Esophagus squamous epithelium (tissue), 5 donors: ENCODE results near the gene FGGY. TPM values are rescaled to one million over a fixed set of nuclear protein-coding genes. Genes with fewer than 3 reads are reported as not detected.
"Not testable (repeated sequence)": the region's sequence is repeated elsewhere in the genome, so short reads cannot be mapped to it uniquely, and the experiment has no call there.

Experiments used
- DNase-seq: peaks from one replicate; lab custom pipeline; 2025; lab: John Stamatoyannopoulos, UW
- H3K27ac ChIP-seq, 4 donors: fragments of 200-600 bp; sonication (generic); one replicate each; pipeline ENCODE4 v1.5.1; 2016 to 2019; ENCODE audit warnings: mild to moderate bottlenecking in 1 of 4
- H3K27me3 ChIP-seq, 4 donors: fragments of 200-600 bp; sonication (generic); 1 replicate in 3 of 4; 2 replicates in 1 of 4; pipeline versions ENCODE4 v1.5.1 to v1.6.0; 2017 to 2021; ENCODE audit warnings: antibody characterized with exemption in 1 of 4
- H3K36me3 ChIP-seq, 3 donors: fragments of 200-600 bp; sonication (generic); one replicate each; pipeline ENCODE4 v1.5.1; 2016 to 2019
- H3K4me1 ChIP-seq, 3 donors: fragments of 200-600 bp; sonication (generic); one replicate each; pipeline ENCODE4 v1.5.1; 2017 to 2019
- H3K4me3 ChIP-seq, 4 donors: fragments of 200-600 bp; sonication (generic); 1 replicate in 3 of 4; 2 replicates in 1 of 4; pipeline ENCODE4 v1.5.1; 2016 to 2019; ENCODE audit warnings: mild to moderate bottlenecking in 2 of 4, moderate library complexity in 1 of 4
- H3K9me3 ChIP-seq, 3 donors: fragments of 200-600 bp; sonication (generic); one replicate each; pipeline ENCODE4 v1.5.1; 2016 to 2019
- POLR2A ChIP-seq, 4 donors: fragments of 450-650 bp; IDR thresholded peaks; one replicate each; pipeline ENCODE4 v1.6.1; 2017; ENCODE audit warnings: antibody characterized with exemption in 4 of 4, mild to moderate bottlenecking in 4 of 4, moderate library complexity in 3 of 4
- WGBS, 2 donors: methylation state at CpG; one replicate each; pipeline ENCODE4 v1.1.5; 2018; 5-methylcytosine and 5-hydroxymethylcytosine counted together
- intact Hi-C: fragments of 100-400 bp; cut with DNase I; formaldehyde crosslinking; loops from one replicate; pipeline ENCODE4 v1.15.0; 2022
- total RNA-seq, 4 donors: library from RNA; depleted of rRNA; stranded (reverse); fragments of >200 nt; gene quantifications; one replicate each; pipeline ENCODE4 v1.1.0, GENCODE V29; 2016
- TF ChIP-seq, protein P1 (sequence below), 6 experiments: fragments of 450-650 bp in 4 of 6; fragments of 200-600 bp in 2 of 6; sonication (generic) in 2 of 6; IDR thresholded peaks; one replicate each; pipeline ENCODE4 v1.5.1; 2016 to 2019; ENCODE audit warnings: antibody characterized with exemption in 6 of 6, mild to moderate bottlenecking in 4 of 6, moderate library complexity in 4 of 6
- donor health status: DM: yes; HTN: yes; CAD: no.

The FGGY gene
- total RNA-seq, 4 donors from 2014 or later: 6.0 to 18.1 (median 9.3) TPM

DNA sequence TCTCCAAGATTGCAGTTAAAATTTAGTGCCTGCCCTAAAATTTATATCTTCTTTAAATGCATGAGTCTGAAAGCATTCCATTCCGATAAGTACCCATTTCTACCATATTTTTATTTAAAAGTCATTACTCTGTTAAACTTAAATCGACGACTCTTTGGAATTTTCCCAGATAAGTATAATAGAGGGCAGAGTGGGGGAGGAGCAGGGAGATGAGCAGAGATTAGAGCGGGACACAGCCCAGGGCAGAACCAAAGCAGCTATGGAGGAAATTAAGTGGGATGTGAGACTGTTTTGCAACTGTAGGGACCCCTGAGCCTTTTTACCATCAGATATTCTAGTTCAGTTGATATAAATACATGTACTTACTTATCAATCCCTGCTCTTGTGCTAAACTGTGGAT is 257.9 kb downstream of the FGGY start:
- TF ChIP-seq, protein P1, sequence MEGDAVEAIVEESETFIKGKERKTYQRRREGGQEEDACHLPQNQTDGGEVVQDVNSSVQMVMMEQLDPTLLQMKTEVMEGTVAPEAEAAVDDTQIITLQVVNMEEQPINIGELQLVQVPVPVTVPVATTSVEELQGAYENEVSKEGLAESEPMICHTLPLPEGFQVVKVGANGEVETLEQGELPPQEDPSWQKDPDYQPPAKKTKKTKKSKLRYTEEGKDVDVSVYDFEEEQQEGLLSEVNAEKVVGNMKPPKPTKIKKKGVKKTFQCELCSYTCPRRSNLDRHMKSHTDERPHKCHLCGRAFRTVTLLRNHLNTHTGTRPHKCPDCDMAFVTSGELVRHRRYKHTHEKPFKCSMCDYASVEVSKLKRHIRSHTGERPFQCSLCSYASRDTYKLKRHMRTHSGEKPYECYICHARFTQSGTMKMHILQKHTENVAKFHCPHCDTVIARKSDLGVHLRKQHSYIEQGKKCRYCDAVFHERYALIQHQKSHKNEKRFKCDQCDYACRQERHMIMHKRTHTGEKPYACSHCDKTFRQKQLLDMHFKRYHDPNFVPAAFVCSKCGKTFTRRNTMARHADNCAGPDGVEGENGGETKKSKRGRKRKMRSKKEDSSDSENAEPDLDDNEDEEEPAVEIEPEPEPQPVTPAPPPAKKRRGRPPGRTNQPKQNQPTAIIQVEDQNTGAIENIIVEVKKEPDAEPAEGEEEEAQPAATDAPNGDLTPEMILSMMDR (IDR thresholded peaks at IDR 0.05): no peak
- no peak for TF ChIP-seq POLR2A (IDR thresholded peaks at IDR 0.05)
- no peak for DNase-seq
- WGBS, 2 donors: 84 to 92% methylated on average over 4 of the region's 4 CpGs

DNA sequence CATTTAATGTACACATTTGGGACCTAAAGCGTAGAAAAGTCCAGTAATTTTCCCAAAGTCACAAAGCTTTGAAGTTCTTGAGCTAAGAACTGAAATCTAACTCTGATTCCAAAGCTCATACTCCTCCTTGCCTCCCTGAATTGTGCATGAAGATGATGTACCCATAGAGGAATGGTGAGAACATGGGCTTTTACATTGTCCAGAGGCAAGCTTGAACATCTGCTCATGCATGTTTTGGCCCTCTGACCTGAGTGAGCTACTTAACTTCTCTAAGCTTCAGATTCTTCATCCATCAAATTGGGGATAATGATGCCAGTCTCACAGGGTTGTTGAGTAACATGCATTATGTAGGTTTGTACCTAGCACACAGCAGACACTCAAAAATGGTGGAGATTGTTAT is 259.5 kb downstream of the FGGY start:
- DNase-seq: no peak
- Histone ChIP-seq H3K9me3 (peaks cover 0 to 16% (median 0%) of the 10 kb centered on the region in 3 donors), H3K4me3 (no peak overlapping the region), H3K4me1 (no peaks in the 10 kb centered on the region), H3K27ac (no peak overlapping the region), H3K27me3 (no peaks in the 10 kb centered on the region), H3K36me3 (peaks cover 0 to 7% (median 0%) of the 10 kb centered on the region in 3 donors)
- TF ChIP-seq, protein P1 (IDR thresholded peaks at IDR 0.05): no peak
- TF ChIP-seq POLR2A (IDR thresholded peaks at IDR 0.05): no peak
- WGBS, 2 donors: 92% methylated on average over 1 of the region's 1 CpG
- intact Hi-C loops: no loop called here

More for the DNA sequence above, 257.9 kb downstream of the FGGY start:
- Histone ChIP-seq H3K4me1 (peaks cover 0 to 7% (median 4%) of the 10 kb centered on the region in 3 donors), H3K27me3 (no peaks in the 10 kb centered on the region), H3K9me3 (peaks cover 0 to 16% (median 0%) of the 10 kb centered on the region in 3 donors), H3K27ac (no peak overlapping the region), H3K4me3 (no peak overlapping the region), H3K36me3 (peaks cover 0 to 7% (median 0%) of the 10 kb centered on the region in 3 donors)
- intact Hi-C loops: no loop called here

DNA sequence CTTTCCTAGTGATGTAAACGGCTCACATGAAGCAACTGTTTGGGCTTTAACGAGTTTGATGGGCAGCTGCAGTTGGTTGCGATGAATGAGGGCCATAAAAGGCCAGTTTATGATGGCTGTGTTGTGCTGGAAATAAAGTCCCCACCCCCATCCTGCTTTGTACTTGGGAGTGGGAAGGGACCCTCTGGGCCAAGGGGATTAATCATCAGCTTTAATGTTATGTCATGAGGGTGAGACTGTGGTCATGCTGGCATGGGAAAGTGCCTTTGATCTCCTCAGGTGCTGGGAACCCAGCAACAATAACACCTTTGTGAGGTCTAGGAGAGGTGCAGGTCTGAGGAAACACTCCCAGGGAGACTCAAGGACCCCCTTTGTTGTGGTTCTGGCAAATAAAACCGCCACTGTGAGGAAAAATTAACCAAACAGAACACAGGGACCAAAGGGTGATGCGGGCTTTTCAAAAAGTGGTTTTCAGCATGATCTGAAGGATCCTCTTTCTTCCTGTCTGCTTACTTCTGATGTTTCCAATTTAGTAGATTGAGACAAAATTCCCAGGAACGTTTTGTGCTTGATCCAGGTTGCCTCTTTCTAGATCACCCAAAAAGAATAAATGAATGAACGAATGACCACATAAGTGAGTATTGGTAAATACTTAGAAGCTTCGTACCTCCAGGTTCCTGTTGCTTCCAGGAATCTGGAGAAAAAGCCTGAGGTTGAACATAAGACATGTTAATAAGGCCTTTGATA is 260.1 kb downstream of the FGGY start:
- H3K4me3 ChIP-seq: no peak overlapping the region
- H3K27me3 ChIP-seq: no peaks in the 10 kb centered on the region
- H3K27ac ChIP-seq: no peak overlapping the region
- H3K9me3 ChIP-seq: peaks cover 0 to 16% (median 0%) of the 10 kb centered on the region in 3 donors
- TF ChIP-seq, protein P1 (IDR thresholded peaks at IDR 0.05): no peak
- no peak for TF ChIP-seq POLR2A (IDR thresholded peaks at IDR 0.05)
- peaks cover 0 to 7% (median 0%) of the 10 kb centered on the region in 3 donors for H3K36me3 ChIP-seq
- H3K4me1 ChIP-seq: no peaks in the 10 kb centered on the region
- 70 to 82% methylated on average over 8 of the region's 8 CpGs for WGBS, 2 donors
- intact Hi-C loops: no loop called here
- no peak for DNase-seq

DNA sequence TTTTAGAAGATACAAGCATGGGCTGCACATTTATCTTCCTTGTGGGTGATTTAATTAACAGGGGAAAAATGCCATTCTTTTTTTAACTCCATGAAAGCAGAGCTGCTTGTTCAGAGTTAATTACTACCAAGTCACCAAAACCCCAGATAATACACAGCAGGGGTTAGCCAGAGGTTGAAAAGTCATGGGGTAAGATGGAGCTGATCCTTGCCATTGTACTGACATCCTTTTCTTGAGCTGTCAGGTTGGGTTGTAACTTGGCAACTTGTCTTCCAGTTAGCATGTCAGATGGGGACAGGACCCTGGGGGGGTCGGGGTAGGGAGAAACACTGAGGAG is 260.6 kb downstream of the FGGY start:
- peaks cover 0 to 7% (median 0%) of the 10 kb centered on the region in 3 donors for H3K36me3 ChIP-seq
- peaks cover 0 to 16% (median 0%) of the 10 kb centered on the region in 3 donors for H3K9me3 ChIP-seq
- no peak overlapping the region for H3K27ac ChIP-seq
- TF ChIP-seq, protein P1 (IDR thresholded peaks at IDR 0.05): no peak
- no peak for TF ChIP-seq POLR2A (IDR thresholded peaks at IDR 0.05)
- H3K4me3 ChIP-seq: no peak overlapping the region
- 64 to 89% methylated on average over 1 of the region's 1 CpG for WGBS, 2 donors
- no peaks in the 10 kb centered on the region for H3K4me1 ChIP-seq
- intact Hi-C loops: no loop called here
- no peak for DNase-seq
- H3K27me3 ChIP-seq: no peaks in the 10 kb centered on the region

DNA sequence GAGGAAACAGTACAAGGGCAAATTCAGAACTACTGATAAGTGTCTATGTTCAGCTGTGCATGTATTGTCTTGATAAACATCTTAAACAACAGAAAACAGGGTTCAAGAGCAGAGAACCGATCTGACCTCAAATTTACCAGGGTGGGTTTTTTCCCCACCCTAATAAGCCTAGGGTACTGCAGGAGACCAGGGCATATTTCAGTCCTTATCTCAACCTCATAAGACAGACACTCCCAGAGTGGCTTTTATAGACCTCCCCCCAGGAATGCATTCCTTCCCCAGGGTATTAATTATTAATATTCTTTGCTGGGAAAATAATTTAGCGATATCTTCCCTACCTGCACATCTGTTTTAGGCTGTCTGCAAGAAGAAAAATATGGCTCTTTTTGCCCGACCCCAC is 261.7 kb downstream of the FGGY start:
- H3K4me3 ChIP-seq, H3K4me1 ChIP-seq, H3K27me3 ChIP-seq, H3K27ac ChIP-seq, H3K36me3 ChIP-seq, intact Hi-C loops, DNase-seq: not testable (repeated sequence)
- WGBS, 2 donors: 89 to 94% methylated on average over 3 of the region's 3 CpGs
- peaks cover 0 to 16% (median 0%) of the 10 kb centered on the region in 3 donors for H3K9me3 ChIP-seq
